ENCODE results near the gene CYP2D6.
A peak's percentile ranks its signal among the peaks of the same experiment; 100 is the strongest.
"Not testable (repeated sequence)": the region's sequence is repeated elsewhere in the genome, so short reads cannot be mapped to it uniquely, and the experiment has no call there.

The CYP2D6 gene

GRCh38 chr22:42130639-42131431, at the start of gene CYP2D6:
Gene CYP2D6 (minus strand): TSS chr22:42130810. CDS start chr22:42130791, 19 bp downstream.
- not testable (repeated sequence) for DNase-seq (ENCODE audit: low read depth)

GRCh38 chr22:42179616-42180015, 49.0 kb upstream of the CYP2D6 start:
- DNase-seq (ENCODE audit: low read depth), result peak; percentile 86

- no peak for DNase-seq (ENCODE audit: low read depth)
These were observed 48.4 kb upstream of the CYP2D6 start for GRCh38 chr22:42178910-42179519.

GRCh38 chr22:42177891-42178336, 47.3 kb upstream of the CYP2D6 start:
- DNase-seq (ENCODE audit: low read depth), result no peak

GRCh38 chr22:42176255-42176915, 45.8 kb upstream of the CYP2D6 start:
- DNase-seq (ENCODE audit: low read depth), result no peak

GRCh38 chr22:42174062-42174461, 43.5 kb upstream of the CYP2D6 start:
- peak; percentile 11 for DNase-seq (ENCODE audit: low read depth)

GRCh38 chr22:42173183-42173926, 42.7 kb upstream of the CYP2D6 start:
- DNase-seq (ENCODE audit: low read depth), result no peak

- DNase-seq (ENCODE audit: low read depth), result no peak
These were observed 42.2 kb upstream of the CYP2D6 start for GRCh38 chr22:42172773-42173172.

GRCh38 chr22:42171946-42172719, 41.5 kb upstream of the CYP2D6 start:
- DNase-seq (ENCODE audit: low read depth), result no peak

GRCh38 chr22:42171417-42171816, 40.8 kb upstream of the CYP2D6 start:
- DNase-seq (ENCODE audit: low read depth), result no peak

GRCh38 chr22:42170946-42171345, 40.3 kb upstream of the CYP2D6 start:
- no peak for DNase-seq (ENCODE audit: low read depth)

GRCh38 chr22:42169055-42169469, 38.5 kb upstream of the CYP2D6 start:
- peak; percentile 51 for DNase-seq (ENCODE audit: low read depth)

- DNase-seq (ENCODE audit: low read depth), result no peak
These were observed 37.9 kb upstream of the CYP2D6 start for GRCh38 chr22:42168476-42168875.

GRCh38 chr22:42167066-42167465, 36.5 kb upstream of the CYP2D6 start:
- no peak for DNase-seq (ENCODE audit: low read depth)

GRCh38 chr22:42164901-42165300, 34.3 kb upstream of the CYP2D6 start:
- no peak for DNase-seq (ENCODE audit: low read depth)

- DNase-seq (ENCODE audit: low read depth), result no peak
These were observed 32.9 kb upstream of the CYP2D6 start for GRCh38 chr22:42163515-42163914.

- no peak for DNase-seq (ENCODE audit: low read depth)
These were observed 32.3 kb upstream of the CYP2D6 start for GRCh38 chr22:42162728-42163489.

GRCh38 chr22:42160830-42161696, 30.5 kb upstream of the CYP2D6 start:
- DNase-seq (ENCODE audit: low read depth), result no peak

- no peak for DNase-seq (ENCODE audit: low read depth)
These were observed 29.6 kb upstream of the CYP2D6 start for GRCh38 chr22:42160251-42160650.
